ENCODE data around the gene PKP1.

PKP1 gene

GRCh38 chr1:201348211-201348566 is 64.9 kb downstream of the PKP1 start:
- TF ChIP-seq CTCF (IDR thresholded peaks at IDR 0.05; ENCODE audit: borderline replicate concordance, insufficient read depth, low read depth, low read length): peak; percentile 79
- no peak overlapping the region for H3K4me3 ChIP-seq (ENCODE audit: low read depth, low read length)

GRCh38 chr1:201349092-201349491 is 65.8 kb downstream of the PKP1 start:
- H3K4me3 ChIP-seq (ENCODE audit: low read depth, low read length): no peak overlapping the region
- TF ChIP-seq CTCF (IDR thresholded peaks at IDR 0.05; ENCODE audit: borderline replicate concordance, insufficient read depth, low read depth, low read length): no peak

GRCh38 chr1:201350361-201350725 is 67.0 kb downstream of the PKP1 start:
- H3K4me3 ChIP-seq (ENCODE audit: low read depth, low read length): no peak overlapping the region
- no peak for TF ChIP-seq CTCF (IDR thresholded peaks at IDR 0.05; ENCODE audit: borderline replicate concordance, insufficient read depth, low read depth, low read length)

GRCh38 chr1:201350884-201351283 is 67.6 kb downstream of the PKP1 start:
- TF ChIP-seq CTCF (IDR thresholded peaks at IDR 0.05; ENCODE audit: borderline replicate concordance, insufficient read depth, low read depth, low read length): no peak
- no peak overlapping the region for H3K4me3 ChIP-seq (ENCODE audit: low read depth, low read length)

- TF ChIP-seq CTCF (IDR thresholded peaks at IDR 0.05; ENCODE audit: borderline replicate concordance, insufficient read depth, low read depth, low read length): no peak
- no peak overlapping the region for H3K4me3 ChIP-seq (ENCODE audit: low read depth, low read length)
These were observed 68.3 kb downstream of the PKP1 start for GRCh38 chr1:201351617-201352016.

GRCh38 chr1:201353186-201353940 is 70.1 kb downstream of the PKP1 start:
- TF ChIP-seq CTCF (IDR thresholded peaks at IDR 0.05; ENCODE audit: borderline replicate concordance, insufficient read depth, low read depth, low read length): no peak
- no peak overlapping the region for H3K4me3 ChIP-seq (ENCODE audit: low read depth, low read length)

GRCh38 chr1:201354151-201354900 is 71.0 kb downstream of the PKP1 start:
- TF ChIP-seq CTCF (IDR thresholded peaks at IDR 0.05; ENCODE audit: borderline replicate concordance, insufficient read depth, low read depth, low read length): no peak

More at GRCh38 chr1:201354151-201354900, 71.0 kb downstream of the PKP1 start:
- no peak overlapping the region for H3K4me3 ChIP-seq (ENCODE audit: low read depth, low read length)

All from GM12875 (cell line).